H1 (cell line): ENCODE measurements around the gene TEKT3.

Experiments used
- CEBPB ChIP-seq: IDR thresholded peaks from 2 replicates; pipeline ENCODE4 v1.6.1; 2012; ENCODE audit warnings: low read depth, low read length
- CTCF ChIP-seq, 3 experiments: IDR thresholded peaks; 1 replicate in 2 of 3; 2 replicates in 1 of 3; pipeline versions ENCODE4 v1.5.1 to v1.6.1; 2011; ENCODE audit warnings: low read length in 3 of 3, mild to moderate bottlenecking in 3 of 3, inconsistent platforms in 2 of 3, low read depth in 1 of 3, moderate library complexity in 1 of 3; ENCODE audit not compliant: insufficient read depth in 1 of 3; ENCODE audit errors: control extremely low read depth in 1 of 3
- EZH2 ChIP-seq: fragments of 200-600 bp; sonication (generic); IDR thresholded peaks from 2 replicates; pipeline ENCODE4 v1.7.1; 2012; ENCODE audit warnings: low read depth, mild to moderate bottlenecking, moderate library complexity, low read length, inconsistent platforms; ENCODE audit not compliant: severe bottlenecking
- GTF2F1 ChIP-seq: IDR thresholded peaks from 2 replicates; pipeline ENCODE4 v1.6.1; 2012; ENCODE audit warnings: low read depth, low read length, improper control_type of control experiment, borderline replicate concordance
- MAFK ChIP-seq: IDR thresholded peaks from 2 replicates; pipeline ENCODE4 v1.6.1; 2012; ENCODE audit warnings: low read depth, mild to moderate bottlenecking, improper control_type of control experiment, low read length
- POLR2A ChIP-seq, 2 experiments: IDR thresholded peaks; 1 replicate in 1 of 2; 2 replicates in 1 of 2; pipeline ENCODE4 v1.6.1; 2011; ENCODE audit warnings: low read depth in 2 of 2, low read length in 2 of 2, mild to moderate bottlenecking in 2 of 2; ENCODE audit errors: control extremely low read depth in 1 of 2
- POLR2AphosphoS5 ChIP-seq: IDR thresholded peaks from 2 replicates; pipeline ENCODE4 v1.6.1; 2011; ENCODE audit warnings: low read depth, low read length
- RFX5 ChIP-seq: IDR thresholded peaks from 2 replicates; pipeline ENCODE4 v1.6.1; 2011; ENCODE audit warnings: low read depth, low read length, improper control_type of control experiment, borderline replicate concordance
- RNF2 ChIP-seq: fragments of 200-900, 300-1000 bp; sonication (generic); IDR thresholded peaks from 2 replicates; pipeline ENCODE4 v1.7.1; 2016; ENCODE audit warnings: borderline replicate concordance, low read depth, mild to moderate bottlenecking, antibody characterized with exemption, low read length; ENCODE audit not compliant: poor library complexity, severe bottlenecking; ENCODE audit errors: missing control alignments
- RXRA ChIP-seq: IDR thresholded peaks from 2 replicates; pipeline ENCODE4 v1.6.1; 2011; ENCODE audit warnings: low read depth, mild to moderate bottlenecking, low read length, moderate library complexity; ENCODE audit not compliant: insufficient read depth
- SIX5 ChIP-seq: IDR thresholded peaks from 2 replicates; pipeline ENCODE4 v1.6.1; 2011; ENCODE audit warnings: mild to moderate bottlenecking, low read depth, low read length
- YY1 ChIP-seq: IDR thresholded peaks from 2 replicates; pipeline ENCODE4 v1.6.1; 2011; ENCODE audit warnings: low read depth, mild to moderate bottlenecking, low read length
- TF ChIP-seq, protein P1 (sequence below): IDR thresholded peaks from 2 replicates; pipeline ENCODE4 v1.6.1; 2011; ENCODE audit warnings: low read length, improper control_type of control experiment

GRCh38 chr17:15298176-15298575, 43.2 kb downstream of the TEKT3 start:
- no peak for TF ChIP-seq CEBPB
- TF ChIP-seq CTCF (IDR thresholded peaks at IDR 0.05; ENCODE audit: control extremely low read depth in 1 of 3, insufficient read depth in 1 of 3, low read depth in 1 of 3, low read length in 3 of 3), result no peak
- TF ChIP-seq POLR2AphosphoS5, result no peak
- TF ChIP-seq POLR2A (IDR thresholded peaks at IDR 0.05; ENCODE audit: control extremely low read depth in 1 of 2, low read depth in 2 of 2, low read length in 2 of 2), result no peak
- TF ChIP-seq RNF2, result no peak
- no peak for TF ChIP-seq EZH2
- TF ChIP-seq GTF2F1, result no peak
- TF ChIP-seq SIX5, result no peak
- TF ChIP-seq RFX5, result no peak
- TF ChIP-seq YY1, result no peak
- TF ChIP-seq MAFK, result no peak
- TF ChIP-seq, protein P1, sequence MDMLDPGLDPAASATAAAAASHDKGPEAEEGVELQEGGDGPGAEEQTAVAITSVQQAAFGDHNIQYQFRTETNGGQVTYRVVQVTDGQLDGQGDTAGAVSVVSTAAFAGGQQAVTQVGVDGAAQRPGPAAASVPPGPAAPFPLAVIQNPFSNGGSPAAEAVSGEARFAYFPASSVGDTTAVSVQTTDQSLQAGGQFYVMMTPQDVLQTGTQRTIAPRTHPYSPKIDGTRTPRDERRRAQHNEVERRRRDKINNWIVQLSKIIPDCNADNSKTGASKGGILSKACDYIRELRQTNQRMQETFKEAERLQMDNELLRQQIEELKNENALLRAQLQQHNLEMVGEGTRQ, result no peak
- no peak for TF ChIP-seq RXRA
